HL-60 (cell line): ENCODE results near the gene OR4D2.
"Not testable (repeated sequence)": the region's sequence is repeated elsewhere in the genome, so short reads cannot be mapped to it uniquely, and the experiment has no call there.

Experiments
- DNase-seq, 2 experiments: peaks; one replicate each; pipeline ENCODE4 v3.0.0-alpha.2; 2010 to 2020; ENCODE audit warnings: low read depth in 1 of 2, low spot score in 1 of 2
- H3K27ac ChIP-seq: fragments of 250-450 bp; sonication (Bioruptor Pico); replicated peaks from 2 replicates; pipeline ENCODE4 v1.5.1; 2020; ENCODE audit warnings: mild to moderate bottlenecking, moderate library complexity
- H3K27me3 ChIP-seq: fragments of 250-450 bp; sonication (Bioruptor Pico); 2 replicates; pipeline ENCODE4 v1.5.1; 2021; ENCODE audit warnings: mild to moderate bottlenecking, moderate library complexity; ENCODE audit not compliant: insufficient read depth, poor library complexity, severe bottlenecking
- H3K4me3 ChIP-seq: replicated peaks from 2 replicates; pipeline ENCODE4 v1.5.1; 2011; ENCODE audit warnings: mild to moderate bottlenecking, control low read depth, low read length; ENCODE audit not compliant: insufficient read depth
- CTCF ChIP-seq: IDR thresholded peaks from one replicate; pipeline ENCODE4 v1.5.1; 2011; ENCODE audit warnings: low read length, control low read depth, inconsistent platforms; ENCODE audit not compliant: insufficient read depth
- GABPA ChIP-seq: IDR thresholded peaks from 2 replicates; pipeline ENCODE4 v1.6.1; 2012; ENCODE audit warnings: low read depth
- POLR2AphosphoS5 ChIP-seq: IDR thresholded peaks from 2 replicates; pipeline ENCODE4 v1.6.1; 2012; ENCODE audit warnings: low read depth
- SPI1 ChIP-seq: IDR thresholded peaks from 2 replicates; pipeline ENCODE4 v1.6.1; 2012; ENCODE audit warnings: low read depth, mild to moderate bottlenecking, borderline replicate concordance
- TF ChIP-seq, protein P1 (sequence below): IDR thresholded peaks from 2 replicates; pipeline ENCODE4 v1.6.1; 2012; ENCODE audit warnings: low read depth; ENCODE audit not compliant: insufficient replicate concordance

The OR4D2 gene

DNA sequence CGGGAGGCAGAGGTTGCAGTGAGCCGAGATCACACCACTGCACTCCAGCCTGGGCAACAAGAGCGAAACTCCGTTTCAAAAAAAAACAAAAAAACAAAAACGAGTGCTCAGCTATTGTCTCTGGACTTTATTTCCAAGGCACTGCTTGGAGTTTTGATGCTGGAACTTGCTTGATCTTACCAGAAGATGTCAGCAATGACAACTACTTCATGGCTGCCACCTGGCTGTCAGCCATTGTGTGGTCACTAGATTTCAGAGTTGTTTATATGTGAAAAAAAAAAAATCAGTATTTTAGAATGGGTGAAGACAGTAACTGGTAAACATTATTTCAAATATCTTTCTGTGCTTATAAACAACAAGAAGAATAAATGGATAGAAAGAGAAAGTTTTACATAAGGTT, 44.9 kb upstream of the OR4D2 start:
- DNase-seq: peak in 1 of 2 experiments; percentile 40
- H3K4me3 ChIP-seq: no peak overlapping the region
- TF ChIP-seq CTCF (no peak), GABPA (no peak), POLR2AphosphoS5 (no peak)
- TF ChIP-seq, protein P1, sequence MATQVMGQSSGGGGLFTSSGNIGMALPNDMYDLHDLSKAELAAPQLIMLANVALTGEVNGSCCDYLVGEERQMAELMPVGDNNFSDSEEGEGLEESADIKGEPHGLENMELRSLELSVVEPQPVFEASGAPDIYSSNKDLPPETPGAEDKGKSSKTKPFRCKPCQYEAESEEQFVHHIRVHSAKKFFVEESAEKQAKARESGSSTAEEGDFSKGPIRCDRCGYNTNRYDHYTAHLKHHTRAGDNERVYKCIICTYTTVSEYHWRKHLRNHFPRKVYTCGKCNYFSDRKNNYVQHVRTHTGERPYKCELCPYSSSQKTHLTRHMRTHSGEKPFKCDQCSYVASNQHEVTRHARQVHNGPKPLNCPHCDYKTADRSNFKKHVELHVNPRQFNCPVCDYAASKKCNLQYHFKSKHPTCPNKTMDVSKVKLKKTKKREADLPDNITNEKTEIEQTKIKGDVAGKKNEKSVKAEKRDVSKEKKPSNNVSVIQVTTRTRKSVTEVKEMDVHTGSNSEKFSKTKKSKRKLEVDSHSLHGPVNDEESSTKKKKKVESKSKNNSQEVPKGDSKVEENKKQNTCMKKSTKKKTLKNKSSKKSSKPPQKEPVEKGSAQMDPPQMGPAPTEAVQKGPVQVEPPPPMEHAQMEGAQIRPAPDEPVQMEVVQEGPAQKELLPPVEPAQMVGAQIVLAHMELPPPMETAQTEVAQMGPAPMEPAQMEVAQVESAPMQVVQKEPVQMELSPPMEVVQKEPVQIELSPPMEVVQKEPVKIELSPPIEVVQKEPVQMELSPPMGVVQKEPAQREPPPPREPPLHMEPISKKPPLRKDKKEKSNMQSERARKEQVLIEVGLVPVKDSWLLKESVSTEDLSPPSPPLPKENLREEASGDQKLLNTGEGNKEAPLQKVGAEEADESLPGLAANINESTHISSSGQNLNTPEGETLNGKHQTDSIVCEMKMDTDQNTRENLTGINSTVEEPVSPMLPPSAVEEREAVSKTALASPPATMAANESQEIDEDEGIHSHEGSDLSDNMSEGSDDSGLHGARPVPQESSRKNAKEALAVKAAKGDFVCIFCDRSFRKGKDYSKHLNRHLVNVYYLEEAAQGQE: peak; percentile 52

DNA sequence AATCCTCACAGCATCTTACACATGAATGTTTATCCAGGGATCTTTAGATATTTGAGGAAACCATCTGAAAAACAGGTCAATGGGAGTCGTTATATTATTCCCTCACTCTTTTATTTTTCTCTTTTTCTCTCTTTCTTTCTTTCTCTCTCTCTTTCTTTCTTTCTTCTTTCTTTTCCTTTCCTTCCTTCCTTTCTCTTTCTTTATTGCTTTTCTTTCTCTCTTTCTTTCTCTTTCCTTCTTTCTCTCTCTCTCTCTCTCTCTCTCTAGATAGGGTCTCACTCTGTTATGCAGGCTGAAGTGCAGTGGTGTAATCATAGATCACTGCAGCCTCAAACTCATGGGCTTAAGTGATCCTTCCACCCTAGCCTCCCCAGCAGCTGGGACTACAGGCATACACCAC, 38.9 kb upstream of the OR4D2 start:
- no peak for DNase-seq
- Histone ChIP-seq H3K27me3 (peaks cover 9% of the 10 kb centered on the region), H3K4me3 (no peak overlapping the region), H3K27ac (no peak overlapping the region)
- no peak for TF ChIP-seq GABPA
- no peak for TF ChIP-seq SPI1
- TF ChIP-seq POLR2AphosphoS5: no peak
- TF ChIP-seq CTCF: no peak
- TF ChIP-seq, protein P1: no peak

More for the DNA sequence above, 44.9 kb upstream of the OR4D2 start:
- Histone ChIP-seq H3K27me3 (peaks cover 5% of the 10 kb centered on the region), H3K27ac (no peak overlapping the region)

GRCh38 chr17:58132697-58133096, 34.1 kb upstream of the OR4D2 start:
- not testable (repeated sequence) for DNase-seq, H3K27ac ChIP-seq, H3K4me3 ChIP-seq, H3K27me3 ChIP-seq

GRCh38 chr17:58136669-58137279, 30.0 kb upstream of the OR4D2 start:
- no peak for TF ChIP-seq GABPA
- TF ChIP-seq SPI1: no peak
- no peak for TF ChIP-seq CTCF
- TF ChIP-seq, protein P1: no peak
- no peak for TF ChIP-seq POLR2AphosphoS5
- Histone ChIP-seq H3K27ac (no peak overlapping the region), H3K27me3 (no peaks in the 10 kb centered on the region), H3K4me3 (no peak overlapping the region)
- DNase-seq: no peak
